ENCODE results near the gene TRPV6. TPM values are rescaled to one million over a fixed set of nuclear protein-coding genes. Genes with fewer than 3 reads are reported as not detected.

Gene TRPV6
- total RNA-seq, 4 donors from 2014 or later, result 0.14 to 2.9 TPM; not detected in 2

- Histone ChIP-seq H3K27ac (no peak overlapping the region), H3K9me3 (peaks cover 0 to 4% of the 10 kb centered on the region in 2 donors), H3K36me3 (no peaks in the 10 kb centered on the region), H3K4me3 (no peak overlapping the region), H3K27me3 (no peaks in the 10 kb centered on the region), H3K4me1 (no peaks in the 10 kb centered on the region)
- intact Hi-C loops (cut with DNase I; ENCODE audit: low total_unique reads) (no loop called here), in situ Hi-C loops (cut with MboI; ENCODE audit: low pct_ligation_motif_present in 1 of 4, low pct_unique_long_range_greater_than_20kb in 1 of 4, low sequenced_read_pairs in 3 of 4) (no loop called here)
- 56 to 86% methylated on average over 3 to 15 of the region's 15 CpGs for WGBS, 2 donors (ENCODE audit: low coverage in 1 of 2)
- DNase-seq, result no peak
- TF ChIP-seq, protein P1, sequence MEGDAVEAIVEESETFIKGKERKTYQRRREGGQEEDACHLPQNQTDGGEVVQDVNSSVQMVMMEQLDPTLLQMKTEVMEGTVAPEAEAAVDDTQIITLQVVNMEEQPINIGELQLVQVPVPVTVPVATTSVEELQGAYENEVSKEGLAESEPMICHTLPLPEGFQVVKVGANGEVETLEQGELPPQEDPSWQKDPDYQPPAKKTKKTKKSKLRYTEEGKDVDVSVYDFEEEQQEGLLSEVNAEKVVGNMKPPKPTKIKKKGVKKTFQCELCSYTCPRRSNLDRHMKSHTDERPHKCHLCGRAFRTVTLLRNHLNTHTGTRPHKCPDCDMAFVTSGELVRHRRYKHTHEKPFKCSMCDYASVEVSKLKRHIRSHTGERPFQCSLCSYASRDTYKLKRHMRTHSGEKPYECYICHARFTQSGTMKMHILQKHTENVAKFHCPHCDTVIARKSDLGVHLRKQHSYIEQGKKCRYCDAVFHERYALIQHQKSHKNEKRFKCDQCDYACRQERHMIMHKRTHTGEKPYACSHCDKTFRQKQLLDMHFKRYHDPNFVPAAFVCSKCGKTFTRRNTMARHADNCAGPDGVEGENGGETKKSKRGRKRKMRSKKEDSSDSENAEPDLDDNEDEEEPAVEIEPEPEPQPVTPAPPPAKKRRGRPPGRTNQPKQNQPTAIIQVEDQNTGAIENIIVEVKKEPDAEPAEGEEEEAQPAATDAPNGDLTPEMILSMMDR (IDR thresholded peaks at IDR 0.05), result no peak
- no peak for TF ChIP-seq POLR2A (IDR thresholded peaks at IDR 0.05)
- TF ChIP-seq POLR2AphosphoS5 (IDR thresholded peaks at IDR 0.05), result no peak
- no peak for TF ChIP-seq EP300 (IDR thresholded peaks at IDR 0.05; ENCODE audit: low read depth)
Observed at GRCh38 chr7:142901426-142902259, 16.1 kb upstream of the TRPV6 start.

DNA sequence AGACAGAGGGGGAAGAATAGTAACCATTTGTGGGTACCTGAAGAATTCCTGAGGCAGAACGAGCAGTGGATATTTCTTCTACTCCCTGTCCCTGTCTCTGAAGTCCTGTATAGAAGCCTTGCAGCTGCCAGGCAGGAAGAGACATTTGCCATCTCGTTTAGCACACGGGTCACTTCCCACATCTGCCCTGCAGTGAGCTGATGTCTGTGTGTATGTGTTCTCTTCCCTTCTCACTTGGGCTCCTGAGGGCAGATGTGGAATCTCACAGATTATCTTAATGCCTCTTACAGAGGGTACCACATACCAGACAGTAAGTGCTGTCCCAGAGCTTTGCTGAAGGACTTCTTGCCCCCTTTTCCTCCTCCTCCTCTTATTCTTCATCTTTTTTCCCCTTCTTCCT lies 14.1 kb upstream of the TRPV6 start:
- no peak overlapping the region for H3K27ac ChIP-seq
- H3K4me3 ChIP-seq, result no peak overlapping the region
- intact Hi-C loops (cut with DNase I; ENCODE audit: low total_unique reads), result no loop called here
- no peak for TF ChIP-seq POLR2AphosphoS5 (IDR thresholded peaks at IDR 0.05)
- TF ChIP-seq POLR2A (IDR thresholded peaks at IDR 0.05), result no peak
- TF ChIP-seq EP300 (IDR thresholded peaks at IDR 0.05; ENCODE audit: low read depth), result no peak
- TF ChIP-seq, protein P1 (IDR thresholded peaks at IDR 0.05), result no peak
- WGBS, 2 donors (ENCODE audit: low coverage in 1 of 2), result 27% methylated on average over 3 of the region's 3 CpGs; no CpG with 5 or more reads in 1 of the 2 donors
- no peaks in the 10 kb centered on the region for H3K4me1 ChIP-seq
- DNase-seq, result no peak
- H3K27me3 ChIP-seq, result no peaks in the 10 kb centered on the region
- H3K9me3 ChIP-seq, result peaks cover 0 to 4% of the 10 kb centered on the region in 2 donors
- in situ Hi-C loops (cut with MboI; ENCODE audit: low pct_ligation_motif_present in 1 of 4, low pct_unique_long_range_greater_than_20kb in 1 of 4, low sequenced_read_pairs in 3 of 4), result loop anchor here in 1 of 4 donors (25.0 kb wide), 1 partner anchor 313 kb away; the partner anchor contains the start of gene TAS2R40
- no peaks in the 10 kb centered on the region for H3K36me3 ChIP-seq

DNA sequence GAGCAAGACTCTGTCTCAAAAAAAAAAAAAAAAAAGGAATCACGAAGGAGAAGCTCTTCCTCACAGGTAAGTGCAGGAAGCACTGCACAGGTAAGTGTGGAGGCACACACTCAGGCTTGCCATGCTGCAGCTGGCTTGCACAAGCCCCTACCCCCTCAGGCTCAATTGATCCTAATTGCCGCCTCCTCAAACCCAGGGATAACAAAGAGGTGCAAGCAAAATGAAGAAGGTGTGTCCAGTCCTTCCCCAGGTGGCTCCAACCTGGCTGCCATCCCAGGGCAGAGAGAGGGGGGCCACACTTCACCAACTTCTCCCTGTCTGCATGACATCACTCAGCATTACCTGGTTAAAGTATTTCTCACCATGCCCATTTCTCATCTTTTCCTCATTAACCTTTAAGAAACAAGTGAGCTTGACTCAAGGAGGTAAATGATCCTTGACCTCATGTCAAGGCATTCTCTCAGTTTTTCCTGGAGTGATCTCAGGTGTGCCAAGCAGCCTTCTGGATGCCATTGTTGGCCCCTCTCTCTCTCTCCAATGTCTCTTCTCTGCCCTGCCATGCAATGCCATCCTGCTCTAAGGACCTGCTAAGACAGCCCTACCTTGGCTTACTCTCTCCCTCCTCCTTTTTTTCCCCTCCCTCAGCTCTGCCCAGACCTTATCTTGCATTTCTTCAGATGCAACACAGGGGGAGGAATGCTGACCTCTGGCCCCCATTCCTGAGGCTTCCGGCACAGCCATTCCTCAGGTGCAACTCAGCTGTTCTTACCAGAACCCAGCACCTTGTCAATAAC lies 13.0 kb upstream of the TRPV6 start:
- in situ Hi-C loops (cut with MboI; ENCODE audit: low pct_ligation_motif_present in 1 of 4, low pct_unique_long_range_greater_than_20kb in 1 of 4, low sequenced_read_pairs in 3 of 4), result loop anchor here in 1 of 4 donors (25.0 kb wide), 1 partner anchor 314 kb away; the partner anchor contains the start of gene TAS2R40
- no peak for DNase-seq

More for the DNA sequence above, 13.0 kb upstream of the TRPV6 start:
- intact Hi-C loops (cut with DNase I; ENCODE audit: low total_unique reads), result no loop called here
- Histone ChIP-seq H3K27me3 (no peaks in the 10 kb centered on the region), H3K4me1 (no peaks in the 10 kb centered on the region), H3K9me3 (no peaks in the 10 kb centered on the region), H3K4me3 (no peak overlapping the region), H3K27ac (no peak overlapping the region), H3K36me3 (no peaks in the 10 kb centered on the region)
- 42 to 53% methylated on average over 2 to 3 of the region's 3 CpGs for WGBS, 2 donors (ENCODE audit: low coverage in 1 of 2)
- TF ChIP-seq POLR2A (IDR thresholded peaks at IDR 0.05) (no peak), EP300 (IDR thresholded peaks at IDR 0.05; ENCODE audit: low read depth) (no peak), POLR2AphosphoS5 (IDR thresholded peaks at IDR 0.05) (no peak)
- TF ChIP-seq, protein P1 (IDR thresholded peaks at IDR 0.05), result no peak
